HEK293 (cell line): ENCODE measurements around the gene TMC5.
A peak's percentile ranks its signal among the peaks of the same experiment; 100 is the strongest.

ENCODE experiments used
- REST ChIP-seq: fragments of 450-650 bp; formaldehyde crosslinking; IDR thresholded peaks from 2 replicates; pipeline ENCODE4 v1.5.1; 2016; ENCODE audit warnings: missing biosample characterization, missing genetic modification characterization
- ZBTB11 ChIP-seq: fragments of 450-650 bp; formaldehyde crosslinking; conservative IDR thresholded peaks from 2 replicates; pipeline ENCODE4 v1.5.1; 2016; ENCODE audit warnings: low read depth, missing biosample characterization, missing genetic modification characterization
- ZBTB8A ChIP-seq: fragments of 450-650 bp; formaldehyde crosslinking; IDR thresholded peaks from 2 replicates; pipeline ENCODE4 v1.5.1; 2016; ENCODE audit warnings: missing biosample characterization, missing genetic modification characterization
- ZNF114 ChIP-seq: fragments of 450-650 bp; formaldehyde crosslinking; IDR thresholded peaks from 2 replicates; pipeline ENCODE4 v1.5.0; 2017; ENCODE audit warnings: missing biosample characterization, missing genetic modification characterization
- ZNF121 ChIP-seq: fragments of 450-650 bp; formaldehyde crosslinking; IDR thresholded peaks from 2 replicates; pipeline ENCODE4 v1.5.1; 2016; ENCODE audit warnings: missing biosample characterization, missing genetic modification characterization
- ZNF138 ChIP-seq: fragments of 450-650 bp; formaldehyde crosslinking; IDR thresholded peaks from 2 replicates; pipeline ENCODE4 v1.5.1; 2016; ENCODE audit warnings: missing biosample characterization, missing genetic modification characterization, borderline replicate concordance
- ZNF155 ChIP-seq: fragments of 450-650 bp; formaldehyde crosslinking; IDR thresholded peaks from 2 replicates; pipeline ENCODE4 v1.5.1; 2016; ENCODE audit warnings: missing biosample characterization, missing genetic modification characterization
- ZNF202 ChIP-seq: fragments of 450-650 bp; formaldehyde crosslinking; IDR thresholded peaks from 2 replicates; pipeline ENCODE4 v1.5.1; 2016; ENCODE audit warnings: missing biosample characterization, missing genetic modification characterization, borderline replicate concordance
- ZNF404 ChIP-seq: fragments of 450-650 bp; formaldehyde crosslinking; IDR thresholded peaks from 2 replicates; pipeline ENCODE4 v1.5.1; 2017; ENCODE audit warnings: missing biosample characterization, missing genetic modification characterization
- ZNF426 ChIP-seq: fragments of 450-650 bp; formaldehyde crosslinking; IDR thresholded peaks from 2 replicates; pipeline ENCODE4 v1.5.1; 2017; ENCODE audit warnings: missing biosample characterization, missing genetic modification characterization, mild to moderate bottlenecking, inconsistent platforms, moderate library complexity
- ZNF433 ChIP-seq: fragments of 450-650 bp; formaldehyde crosslinking; IDR thresholded peaks from 2 replicates; pipeline ENCODE4 v1.5.1; 2016; ENCODE audit warnings: missing biosample characterization, missing genetic modification characterization, low read depth
- ZNF518A ChIP-seq: fragments of 450-650 bp; formaldehyde crosslinking; conservative IDR thresholded peaks from 2 replicates; pipeline ENCODE4 v1.5.1; 2016; ENCODE audit warnings: low read depth, missing biosample characterization, missing genetic modification characterization
- ZNF555 ChIP-seq: fragments of 450-650 bp; formaldehyde crosslinking; conservative IDR thresholded peaks from 2 replicates; pipeline ENCODE4 v1.5.1; 2017; ENCODE audit warnings: missing biosample characterization, mild to moderate bottlenecking, missing genetic modification characterization, inconsistent platforms
- ZNF558 ChIP-seq: fragments of 450-650 bp; formaldehyde crosslinking; IDR thresholded peaks from 2 replicates; pipeline ENCODE4 v1.5.1; 2016; ENCODE audit warnings: missing biosample characterization, missing genetic modification characterization
- ZNF623 ChIP-seq: fragments of 450-650 bp; formaldehyde crosslinking; IDR thresholded peaks from 2 replicates; pipeline ENCODE4 v1.5.1; 2016; ENCODE audit warnings: missing biosample characterization, missing genetic modification characterization
- ZNF654 ChIP-seq: fragments of 450-650 bp; formaldehyde crosslinking; IDR thresholded peaks from 2 replicates; pipeline ENCODE4 v1.5.1; 2016; ENCODE audit warnings: low read depth, missing biosample characterization, missing genetic modification characterization
- ZSCAN18 ChIP-seq: fragments of 450-650 bp; formaldehyde crosslinking; IDR thresholded peaks from 2 replicates; pipeline ENCODE4 v1.5.1; 2016; ENCODE audit warnings: missing biosample characterization, missing genetic modification characterization
- ZXDB ChIP-seq: fragments of 450-650 bp; formaldehyde crosslinking; IDR thresholded peaks from 2 replicates; pipeline ENCODE4 v1.5.1; 2016; ENCODE audit warnings: missing biosample characterization, missing genetic modification characterization

Gene TMC5

GRCh38 chr16:19506965-19507364, 89.3 kb downstream of the TMC5 start (continued):
- TF ChIP-seq ZNF518A (tag by site-specific recombination) (peak; percentile 90), ZNF654 (tag by site-specific recombination) (peak; percentile 48), ZBTB11 (peak; percentile 78), ZBTB8A (tag by site-specific recombination) (peak; percentile 69), ZNF121 (tag by site-specific recombination) (no peak), ZNF404 (tag by site-specific recombination) (0 out of 2 replicates have a peak, but pooled peaks have one; percentile 33), ZSCAN18 (tag by site-specific recombination) (no peak), ZNF138 (tag by site-specific recombination) (0 out of 2 replicates have a peak, but pooled peaks have one; percentile 79), ZNF555 (peak; percentile 82), ZNF155 (tag by site-specific recombination) (no peak), ZNF623 (tag by site-specific recombination) (peak; percentile 75), ZNF114 (tag by site-specific recombination) (no peak), REST (tag by site-specific recombination) (peak; percentile 60; the same call in 1 of the 2 replicates), ZXDB (peak; percentile 66), ZNF202 (tag by site-specific recombination) (peak; percentile 77; the same call in 1 of the 2 replicates), ZNF558 (tag by site-specific recombination) (peak; percentile 65; the same call in 1 of the 2 replicates), ZNF426 (peak; percentile 87), ZNF433 (tag by site-specific recombination) (peak; percentile 48)
